GM12878 (cell line): Measurements from ENCODE around the gene BCAT1. TPM values are rescaled to one million over a fixed set of nuclear protein-coding genes. Genes with fewer than 3 reads are reported as not detected.

Source experiments
- ATF2 ChIP-seq: IDR thresholded peaks from 2 replicates; pipeline ENCODE4 v1.6.1; 2012; ENCODE audit warnings: low read length, inconsistent platforms
- ATF7 ChIP-seq: fragments of 450-650 bp; IDR thresholded peaks from 2 replicates; pipeline ENCODE4 v1.6.1; 2016; ENCODE audit warnings: low read depth, mild to moderate bottlenecking
- CBFB ChIP-seq: IDR thresholded peaks from 2 replicates; pipeline ENCODE4 v1.6.1; 2016; ENCODE audit warnings: antibody characterized with exemption, low read depth
- CREB1 ChIP-seq: IDR thresholded peaks from 2 replicates; pipeline ENCODE4 v1.6.1; 2012; ENCODE audit warnings: low read depth, mild to moderate bottlenecking, inconsistent platforms
- E2F8 ChIP-seq: fragments of 450-650 bp; IDR thresholded peaks from 2 replicates; pipeline ENCODE4 v1.6.1; 2018; ENCODE audit warnings: mild to moderate bottlenecking, low read depth, moderate library complexity; ENCODE audit not compliant: partially characterized antibody
- ETV6 ChIP-seq, 2 experiments: fragments of 450-650 bp in 1 of 2; IDR thresholded peaks in 1 of 2; conservative IDR thresholded peaks in 1 of 2; 2 replicates each; pipeline ENCODE4 v1.6.1; 2014; ENCODE audit warnings: antibody characterized with exemption in 1 of 2, borderline replicate concordance in 1 of 2, low read depth in 1 of 2, mild to moderate bottlenecking in 1 of 2, moderate library complexity in 1 of 2
- EZH2 ChIP-seq: IDR thresholded peaks from 2 replicates; pipeline ENCODE4 v1.6.1; 2012; ENCODE audit warnings: low read depth, mild to moderate bottlenecking, control low read depth, inconsistent platforms, low read length, borderline replicate concordance; ENCODE audit not compliant: control insufficient read depth
- HDAC6 ChIP-seq: fragments of 200-600 bp; sonication (generic); IDR thresholded peaks from one replicate; pipeline ENCODE4 v1.8.0; 2017; ENCODE audit warnings: antibody characterized with exemption; ENCODE audit not compliant: unreplicated experiment
- HSF1 ChIP-seq: fragments of 150-350 bp; IDR thresholded peaks from 2 replicates; pipeline ENCODE4 v1.6.1; 2014; ENCODE audit warnings: mild to moderate bottlenecking, low read depth, low read length
- KLF5 ChIP-seq: fragments of 450-650 bp; IDR thresholded peaks from 2 replicates; pipeline ENCODE4 v1.6.1; 2014; ENCODE audit warnings: mild to moderate bottlenecking; ENCODE audit not compliant: partially characterized antibody
- MEF2B ChIP-seq: fragments of 450-650 bp; IDR thresholded peaks from 2 replicates; pipeline ENCODE4 v1.6.1; 2018; ENCODE audit warnings: mild to moderate bottlenecking, moderate library complexity; ENCODE audit not compliant: partially characterized antibody, poor library complexity, severe bottlenecking
- MTA2 ChIP-seq: fragments of 450-650 bp; IDR thresholded peaks from 2 replicates; pipeline ENCODE4 v1.6.1; 2016; ENCODE audit warnings: low read depth, mild to moderate bottlenecking, moderate library complexity
- NR2F1 ChIP-seq: fragments of 450-650 bp; conservative IDR thresholded peaks from 2 replicates; pipeline ENCODE4 v1.6.1; 2017; ENCODE audit warnings: mild to moderate bottlenecking
- SRF ChIP-seq, 2 experiments: IDR thresholded peaks; 2 replicates each; pipeline ENCODE4 v1.6.1; 2011; ENCODE audit warnings: low read depth in 2 of 2, low read length in 2 of 2, mild to moderate bottlenecking in 1 of 2, moderate library complexity in 1 of 2
- STAT1 ChIP-seq: fragments of 450-650 bp; conservative IDR thresholded peaks from 2 replicates; pipeline ENCODE4 v1.6.1; 2014; ENCODE audit warnings: antibody characterized with exemption, mild to moderate bottlenecking
- STAT3 ChIP-seq: IDR thresholded peaks from 2 replicates; pipeline ENCODE4 v1.6.1; 2011; ENCODE audit warnings: low read depth, low read length, improper control_type of control experiment
- TCF12 ChIP-seq: IDR thresholded peaks from 2 replicates; pipeline ENCODE4 v1.6.1; 2011; ENCODE audit warnings: low read depth, mild to moderate bottlenecking, low read length
- USF1 ChIP-seq: IDR thresholded peaks from 2 replicates; pipeline ENCODE4 v1.6.1; 2011; ENCODE audit warnings: borderline replicate concordance, low read depth, mild to moderate bottlenecking, moderate library complexity, mixed read lengths, low read length; ENCODE audit not compliant: insufficient read depth; ENCODE audit errors: extremely low read length
- ZBTB33 ChIP-seq: fragments of 450-650 bp; IDR thresholded peaks from 2 replicates; pipeline ENCODE4 v1.6.1; 2017; ENCODE audit warnings: mild to moderate bottlenecking
- ZNF274 ChIP-seq: IDR thresholded peaks from one replicate; pipeline ENCODE4 v1.8.0; 2011; ENCODE audit not compliant: insufficient read length, insufficient read depth
- ZNF384 ChIP-seq: IDR thresholded peaks from 2 replicates; pipeline ENCODE4 v1.6.1; 2012; ENCODE audit warnings: low read depth, mild to moderate bottlenecking, low read length, improper control_type of control experiment, borderline replicate concordance
- polyA plus RNA-seq, 11 experiments: library from polyadenylated mRNA; depleted of rRNA in 4 of 11; unstranded in 6 of 11; stranded (reverse) in 5 of 11; fragments of >200 nt; fragmentation: Nextera tagmentation in 4 of 11; fragmentation: Illumina TruSeq in 1 of 11; extraction: Ambion mirVana in 4 of 11; extraction: Trizol in 1 of 11; gene quantifications; 1 replicate in 1 of 11; 2 replicates in 10 of 11; pipeline versions ENCODE4 v1.2.1 to v1.2.3, GENCODE V29; 2011 to 2016; ENCODE audit warnings: inconsistent platforms in 2 of 11, missing spikeins in 2 of 11, low read depth in 1 of 11
- total RNA-seq, 4 experiments: library from RNA; depleted of rRNA in 3 of 4; stranded (reverse); fragments of >200 nt in 3 of 4; fragmentation: Illumina TruSeq in 1 of 4; extraction: Trizol in 1 of 4; gene quantifications; 2 replicates each; pipeline versions ENCODE4 v1.2.1 to v1.2.3, GENCODE V29; 2013 to 2021

The BCAT1 gene
- total and polyA plus RNA-seq, 10 of the 15 experiments (the other 5 are each of a cell fraction or from before 2014, with no cell fraction given): 26.2 to 187 (median 81.9) TPM

GRCh38 chr12:24814379-24815113, 134.4 kb downstream of the BCAT1 start (continued):
- TF ChIP-seq ETV6 (conservative IDR thresholded peaks at IDR 0.05 in 1 of 2, IDR thresholded peaks at IDR 0.05 in 1 of 2; ENCODE audit: borderline replicate concordance in 1 of 2, low read depth in 1 of 2) (peak in 1 of 2 experiments; percentile 49; a peak in 1 of 4 replicates), TCF12 (peak; percentile 65; the same call in 1 of the 2 replicates), CREB1 (0 out of 2 replicates have a peak, but pooled peaks have one; percentile 11), STAT3 (no peak), HSF1 (no peak), ZNF274 (no peak), ATF2 (peak; percentile 91), ATF7 (peak; percentile 74), EZH2 (no peak), USF1 (no peak), SRF (IDR thresholded peaks at IDR 0.05; ENCODE audit: low read depth in 2 of 2, low read length in 2 of 2) (no peak), HDAC6 (no peak), E2F8 (no peak), KLF5 (no peak), ZNF384 (peak; percentile 80), STAT1 (no peak), MEF2B (peak; percentile 70), NR2F1 (no peak), MTA2 (peak; percentile 97), ZBTB33 (no peak), CBFB (no peak)
